HG03521 (cell line): ENCODE measurements around the gene FCN1.

Experiments
- ATAC-seq: cut with Tn5 transposase; IDR thresholded peaks from one replicate; pipeline ENCODE4 v1.9.1; 2021; ENCODE audit warnings: mild to moderate bottlenecking, moderate library complexity; ENCODE audit not compliant: unreplicated experiment

Gene FCN1

GRCh38 chr9:134951994-134952393 lies 34.3 kb upstream of the FCN1 start:
- no peak for ATAC-seq

GRCh38 chr9:134951461-134951860 lies 33.7 kb upstream of the FCN1 start:
- ATAC-seq: no peak

GRCh38 chr9:134950386-134951210 lies 32.9 kb upstream of the FCN1 start:
- no peak for ATAC-seq

- no peak for ATAC-seq
These were observed 32.1 kb upstream of the FCN1 start for GRCh38 chr9:134949681-134950385.

GRCh38 chr9:134948149-134948548 lies 30.4 kb upstream of the FCN1 start:
- no peak for ATAC-seq

GRCh38 chr9:134947265-134947955 lies 29.7 kb upstream of the FCN1 start:
- no peak for ATAC-seq

- ATAC-seq: no peak
These were observed 29.0 kb upstream of the FCN1 start for GRCh38 chr9:134946663-134947062.

- no peak for ATAC-seq
These were observed 28.0 kb upstream of the FCN1 start for GRCh38 chr9:134945509-134946275.

- no peak for ATAC-seq
These were observed 27.2 kb upstream of the FCN1 start for GRCh38 chr9:134944916-134945315.

- no peak for ATAC-seq
These were observed 26.7 kb upstream of the FCN1 start for GRCh38 chr9:134944351-134944802.

GRCh38 chr9:134943836-134944235 lies 26.1 kb upstream of the FCN1 start:
- no peak for ATAC-seq

- no peak for ATAC-seq
These were observed 25.7 kb upstream of the FCN1 start for GRCh38 chr9:134943411-134943810.

- no peak for ATAC-seq
These were observed 25.1 kb upstream of the FCN1 start for GRCh38 chr9:134942788-134943184.

GRCh38 chr9:134942011-134942787 lies 24.5 kb upstream of the FCN1 start:
- ATAC-seq: no peak

GRCh38 chr9:134940236-134941208 lies 22.8 kb upstream of the FCN1 start:
- no peak for ATAC-seq

- no peak for ATAC-seq
These were observed 22.1 kb upstream of the FCN1 start for GRCh38 chr9:134939836-134940235.

- ATAC-seq: no peak
These were observed 21.5 kb upstream of the FCN1 start for GRCh38 chr9:134939080-134939733.

GRCh38 chr9:134938346-134939079 lies 20.8 kb upstream of the FCN1 start:
- ATAC-seq: no peak
